Esophagus (tissue), 2 donors: ENCODE measurements around the gene CASTOR1. TPM values are rescaled to one million over a fixed set of nuclear protein-coding genes. Genes with fewer than 3 reads are reported as not detected.

Experiments
- H3K27ac ChIP-seq, 2 donors: one replicate each; pipeline ENCODE4 v1.5.1; 2013; ENCODE audit warnings: low read depth in 2 of 2, mild to moderate bottlenecking in 2 of 2, inconsistent platforms in 1 of 2, low read length in 1 of 2, moderate library complexity in 1 of 2
- H3K27me3 ChIP-seq, 2 donors: one replicate each; pipeline ENCODE4 v1.6.1; 2013; ENCODE audit warnings: low read length in 2 of 2, control low read depth in 1 of 2, mild to moderate bottlenecking in 1 of 2; ENCODE audit not compliant: insufficient read depth in 2 of 2, control insufficient read depth in 1 of 2
- H3K36me3 ChIP-seq, 2 donors: one replicate each; pipeline ENCODE4 v1.6.1; 2013; ENCODE audit warnings: low read length in 1 of 2; ENCODE audit not compliant: control insufficient read depth in 2 of 2, insufficient read depth in 2 of 2
- H3K4me1 ChIP-seq, 2 donors: one replicate each; pipeline ENCODE4 v1.6.1; 2013; ENCODE audit warnings: low read length in 1 of 2; ENCODE audit not compliant: control insufficient read depth in 2 of 2, insufficient read depth in 2 of 2
- H3K4me3 ChIP-seq, 2 donors: one replicate each; pipeline ENCODE4 v1.5.1; 2013; ENCODE audit warnings: low read length in 2 of 2, mild to moderate bottlenecking in 2 of 2, low read depth in 1 of 2, moderate library complexity in 1 of 2
- H3K9me3 ChIP-seq, 2 donors: one replicate each; pipeline ENCODE4 v1.6.1; 2013; ENCODE audit warnings: mild to moderate bottlenecking in 2 of 2, low read depth in 1 of 2, low read length in 1 of 2, moderate library complexity in 1 of 2; ENCODE audit not compliant: control insufficient read depth in 2 of 2, insufficient read depth in 1 of 2
- WGBS, 2 donors: extraction: QIAGEN DNeasy Blood & Tissue Kit; methylation state at CpG; one replicate each; pipeline ENCODE4 v1.1.7; 2013; 5-methylcytosine and 5-hydroxymethylcytosine counted together
- polyA plus RNA-seq, 2 donors: library from polyadenylated mRNA; stranded (reverse); fragments of 200-250 nt; gene quantifications; one replicate each; pipeline ENCODE4 v1.2.3, GENCODE V29; 2013
- donor health status: healthy with polysubstance abuse.
- donor health status: Bipolar disorder and iron deficiency.

CASTOR1 gene
- polyA plus RNA-seq, 2 donors: 29.7 to 39.3 TPM

- Histone ChIP-seq H3K27me3 (no peaks in the 10 kb centered on the region), H3K4me3 (no peak overlapping the region), H3K27ac (no peak overlapping the region), H3K36me3 (peaks cover 0 to 4% of the 10 kb centered on the region in 2 donors), H3K9me3 (no peaks in the 10 kb centered on the region), H3K4me1 (peaks cover 0 to 3% of the 10 kb centered on the region in 2 donors)
- 92 to 95% methylated on average over 5 of the region's 5 CpGs for WGBS, 2 donors
Measured at GRCh38 chr22:30244641-30245040, 44.7 kb downstream of the CASTOR1 start.

- Histone ChIP-seq H3K9me3 (no peaks in the 10 kb centered on the region), H3K4me1 (peaks cover 0 to 3% of the 10 kb centered on the region in 2 donors), H3K4me3 (no peak overlapping the region), H3K27me3 (no peaks in the 10 kb centered on the region), H3K27ac (no peak overlapping the region), H3K36me3 (peaks cover 0 to 4% of the 10 kb centered on the region in 2 donors)
- 88 to 90% methylated on average over 10 of the region's 10 CpGs for WGBS, 2 donors
Measured at GRCh38 chr22:30244066-30244465, 45.2 kb downstream of the CASTOR1 start.

- Histone ChIP-seq H3K27ac (no peak overlapping the region), H3K9me3 (no peaks in the 10 kb centered on the region), H3K4me3 (no peak overlapping the region), H3K27me3 (no peaks in the 10 kb centered on the region), H3K4me1 (peaks cover 0 to 5% of the 10 kb centered on the region in 2 donors), H3K36me3 (peaks cover 0 to 4% of the 10 kb centered on the region in 2 donors)
- WGBS, 2 donors: 91 to 93% methylated on average over 22 of the region's 22 CpGs
Measured at GRCh38 chr22:30243661-30244060, 45.6 kb downstream of the CASTOR1 start.

- peaks cover 0 to 4% of the 10 kb centered on the region in 2 donors for H3K36me3 ChIP-seq
- no peaks in the 10 kb centered on the region for H3K27me3 ChIP-seq
- no peak overlapping the region for H3K27ac ChIP-seq
- WGBS, 2 donors: 76 to 80% methylated on average over 14 to 15 of the region's 15 CpGs
- peaks cover 0 to 5% of the 10 kb centered on the region in 2 donors for H3K4me1 ChIP-seq
- H3K4me3 ChIP-seq: no peak overlapping the region
- H3K9me3 ChIP-seq: no peaks in the 10 kb centered on the region
Measured at GRCh38 chr22:30241576-30242371, 47.5 kb downstream of the CASTOR1 start.

- Histone ChIP-seq H3K4me1 (peaks cover 0 to 5% of the 10 kb centered on the region in 2 donors), H3K4me3 (no peak overlapping the region), H3K9me3 (no peaks in the 10 kb centered on the region), H3K27me3 (no peaks in the 10 kb centered on the region), H3K36me3 (peaks cover 0 to 4% of the 10 kb centered on the region in 2 donors), H3K27ac (no peak overlapping the region)
- WGBS, 2 donors: 78 to 80% methylated on average over 24 of the region's 24 CpGs
Measured at GRCh38 chr22:30240541-30241417, 48.5 kb downstream of the CASTOR1 start.

- Histone ChIP-seq H3K27ac (no peak overlapping the region), H3K4me1 (peaks cover 0 to 8% of the 10 kb centered on the region in 2 donors), H3K27me3 (no peaks in the 10 kb centered on the region), H3K4me3 (no peak overlapping the region), H3K36me3 (peaks cover 0 to 4% of the 10 kb centered on the region in 2 donors), H3K9me3 (no peaks in the 10 kb centered on the region)
- WGBS, 2 donors: 83 to 90% methylated on average over 17 of the region's 17 CpGs
Measured at GRCh38 chr22:30239488-30240405, 49.6 kb downstream of the CASTOR1 start.

GRCh38 chr22:30238661-30239487, 50.4 kb downstream of the CASTOR1 start:
- H3K27me3 ChIP-seq: no peaks in the 10 kb centered on the region
- no peak overlapping the region for H3K27ac ChIP-seq

GRCh38 chr22:30238136-30238535, 51.2 kb downstream of the CASTOR1 start:
- H3K4me1 ChIP-seq: peaks cover 0 to 8% of the 10 kb centered on the region in 2 donors
- 96 to 97% methylated on average over 9 of the region's 9 CpGs for WGBS, 2 donors
- no peaks in the 10 kb centered on the region for H3K9me3 ChIP-seq
- no peak overlapping the region for H3K27ac ChIP-seq
- H3K36me3 ChIP-seq: no peaks in the 10 kb centered on the region
- no peaks in the 10 kb centered on the region for H3K27me3 ChIP-seq
- H3K4me3 ChIP-seq: no peak overlapping the region

More at GRCh38 chr22:30238661-30239487, 50.4 kb downstream of the CASTOR1 start:
- peaks cover 0 to 8% of the 10 kb centered on the region in 2 donors for H3K4me1 ChIP-seq
- 67 to 71% methylated on average over 27 of the region's 27 CpGs for WGBS, 2 donors
- H3K4me3 ChIP-seq: no peak overlapping the region
- H3K36me3 ChIP-seq: peaks cover 0 to 4% of the 10 kb centered on the region in 2 donors
- no peaks in the 10 kb centered on the region for H3K9me3 ChIP-seq
